ENCODE measurements around the gene CD14. TPM values are rescaled to one million over a fixed set of nuclear protein-coding genes. Genes with fewer than 3 reads are reported as not detected.
"Not testable (repeated sequence)": the region's sequence is repeated elsewhere in the genome, so short reads cannot be mapped to it uniquely, and the experiment has no call there.

The CD14 gene
- total and polyA plus RNA-seq, 2 experiments from 2014 or later: 0.45 to 2.3 TPM

- DNase-seq (ENCODE audit: low spot score): no peak
- H3K4me3 ChIP-seq: no peak overlapping the region
- H3K27me3 ChIP-seq: no peaks in the 10 kb centered on the region
- WGBS (ENCODE audit: low lambda C conversion rate, missing lambda C conversion rate): 79% methylated on average over 2 of the region's 2 CpGs
- no peak overlapping the region for H2AFZ ChIP-seq
- H3K4me1 ChIP-seq (ENCODE audit: insufficient read depth): no peaks in the 10 kb centered on the region
- H3K4me2 ChIP-seq: no peak overlapping the region
- H3K79me2 ChIP-seq: no peaks in the 10 kb centered on the region
- no peak for TF ChIP-seq EZH2phosphoT487 (IDR thresholded peaks at IDR 0.05; ENCODE audit: low read depth, severe bottlenecking, unreplicated experiment)
- TF ChIP-seq CTCF (IDR thresholded peaks at IDR 0.05; ENCODE audit: poor library complexity): no peak
- no peak for TF ChIP-seq EZH2 (IDR thresholded peaks at IDR 0.05; ENCODE audit: borderline replicate concordance)
- H3K9me3 ChIP-seq (ENCODE audit: low read depth): no peaks in the 10 kb centered on the region
- H3K27ac ChIP-seq: no peak overlapping the region
- H3K36me3 ChIP-seq (replicated peaks; ENCODE audit: insufficient read depth, low read depth): no peaks in the 10 kb centered on the region
- no peaks in the 10 kb centered on the region for H4K20me1 ChIP-seq (ENCODE audit: insufficient read depth, poor library complexity, severe bottlenecking)
- H3K9me2 ChIP-seq (replicated peaks; ENCODE audit: insufficient read depth): no peaks in the 10 kb centered on the region
Measured at GRCh38 chr5:140607031-140607430, 25.9 kb downstream of the CD14 start.

- WGBS (ENCODE audit: low lambda C conversion rate, missing lambda C conversion rate): 86% methylated on average over 3 of the region's 3 CpGs
- H3K27ac ChIP-seq: no peak overlapping the region
- H3K27me3 ChIP-seq: no peaks in the 10 kb centered on the region
- H3K4me1 ChIP-seq (ENCODE audit: insufficient read depth): no peaks in the 10 kb centered on the region
- H3K4me3 ChIP-seq: no peak overlapping the region
- no peaks in the 10 kb centered on the region for H3K79me2 ChIP-seq
- no peaks in the 10 kb centered on the region for H4K20me1 ChIP-seq (ENCODE audit: insufficient read depth, poor library complexity, severe bottlenecking)
- H3K9me3 ChIP-seq (ENCODE audit: low read depth): no peaks in the 10 kb centered on the region
- DNase-seq (ENCODE audit: low spot score): no peak
- H2AFZ ChIP-seq: no peak overlapping the region
- TF ChIP-seq CTCF (IDR thresholded peaks at IDR 0.05; ENCODE audit: poor library complexity) (no peak), EZH2phosphoT487 (IDR thresholded peaks at IDR 0.05; ENCODE audit: low read depth, severe bottlenecking, unreplicated experiment) (no peak), EZH2 (IDR thresholded peaks at IDR 0.05; ENCODE audit: borderline replicate concordance) (no peak)
- no peak overlapping the region for H3K4me2 ChIP-seq
- no peaks in the 10 kb centered on the region for H3K36me3 ChIP-seq (replicated peaks; ENCODE audit: insufficient read depth, low read depth)
- no peaks in the 10 kb centered on the region for H3K9me2 ChIP-seq (replicated peaks; ENCODE audit: insufficient read depth)
Measured at GRCh38 chr5:140605879-140606278, 27.1 kb downstream of the CD14 start.

- Histone ChIP-seq H3K27ac (no peak overlapping the region), H3K9me3 (ENCODE audit: low read depth) (no peaks in the 10 kb centered on the region), H3K4me3 (no peak overlapping the region), H3K4me2 (no peak overlapping the region), H3K27me3 (no peaks in the 10 kb centered on the region), H2AFZ (no peak overlapping the region), H4K20me1 (ENCODE audit: insufficient read depth, poor library complexity, severe bottlenecking) (no peaks in the 10 kb centered on the region), H3K4me1 (ENCODE audit: insufficient read depth) (no peaks in the 10 kb centered on the region), H3K9me2 (replicated peaks; ENCODE audit: insufficient read depth) (no peaks in the 10 kb centered on the region), H3K79me2 (no peaks in the 10 kb centered on the region), H3K36me3 (replicated peaks; ENCODE audit: insufficient read depth, low read depth) (no peaks in the 10 kb centered on the region)
- WGBS (ENCODE audit: low lambda C conversion rate, missing lambda C conversion rate): 94% methylated on average over 2 of the region's 2 CpGs
- DNase-seq (ENCODE audit: low spot score): no peak
- no peak for TF ChIP-seq EZH2 (IDR thresholded peaks at IDR 0.05; ENCODE audit: borderline replicate concordance)
- no peak for TF ChIP-seq EZH2phosphoT487 (IDR thresholded peaks at IDR 0.05; ENCODE audit: low read depth, severe bottlenecking, unreplicated experiment)
- no peak for TF ChIP-seq CTCF (IDR thresholded peaks at IDR 0.05; ENCODE audit: poor library complexity)
Measured at GRCh38 chr5:140603734-140604133, 29.2 kb downstream of the CD14 start.

GRCh38 chr5:140603446-140603698, 29.6 kb downstream of the CD14 start:
- 96% methylated on average over 4 of the region's 4 CpGs for WGBS (ENCODE audit: low lambda C conversion rate, missing lambda C conversion rate)
- H3K9me2 ChIP-seq (replicated peaks; ENCODE audit: insufficient read depth); H3K4me2 ChIP-seq; H3K27me3 ChIP-seq; H3K9me3 ChIP-seq (ENCODE audit: low read depth); H3K4me1 ChIP-seq (ENCODE audit: insufficient read depth); H3K36me3 ChIP-seq (replicated peaks; ENCODE audit: insufficient read depth, low read depth); H3K4me3 ChIP-seq; DNase-seq (ENCODE audit: low spot score); H4K20me1 ChIP-seq (ENCODE audit: insufficient read depth, poor library complexity, severe bottlenecking); H3K27ac ChIP-seq; H3K79me2 ChIP-seq; H2AFZ ChIP-seq: not testable (repeated sequence)
